HPDE6-E6E7 (cell line): ENCODE data around the gene POLR2J.
"Not testable (repeated sequence)": the region's sequence is repeated elsewhere in the genome, so short reads cannot be mapped to it uniquely, and the experiment has no call there.

Source experiments
- DNase-seq: peaks from one replicate; pipeline ENCODE4 v3.0.0; 2011; ENCODE audit warnings: missing footprints; ENCODE audit errors: extremely low spot score

Gene POLR2J

GRCh38 chr7:102478314-102479208 is at the start of gene POLR2J:
TSS of gene POLR2J (minus strand) at chr7:102478922. CDS start at chr7:102478860, 62 bp downstream.
- not testable (repeated sequence) for DNase-seq

DNA sequence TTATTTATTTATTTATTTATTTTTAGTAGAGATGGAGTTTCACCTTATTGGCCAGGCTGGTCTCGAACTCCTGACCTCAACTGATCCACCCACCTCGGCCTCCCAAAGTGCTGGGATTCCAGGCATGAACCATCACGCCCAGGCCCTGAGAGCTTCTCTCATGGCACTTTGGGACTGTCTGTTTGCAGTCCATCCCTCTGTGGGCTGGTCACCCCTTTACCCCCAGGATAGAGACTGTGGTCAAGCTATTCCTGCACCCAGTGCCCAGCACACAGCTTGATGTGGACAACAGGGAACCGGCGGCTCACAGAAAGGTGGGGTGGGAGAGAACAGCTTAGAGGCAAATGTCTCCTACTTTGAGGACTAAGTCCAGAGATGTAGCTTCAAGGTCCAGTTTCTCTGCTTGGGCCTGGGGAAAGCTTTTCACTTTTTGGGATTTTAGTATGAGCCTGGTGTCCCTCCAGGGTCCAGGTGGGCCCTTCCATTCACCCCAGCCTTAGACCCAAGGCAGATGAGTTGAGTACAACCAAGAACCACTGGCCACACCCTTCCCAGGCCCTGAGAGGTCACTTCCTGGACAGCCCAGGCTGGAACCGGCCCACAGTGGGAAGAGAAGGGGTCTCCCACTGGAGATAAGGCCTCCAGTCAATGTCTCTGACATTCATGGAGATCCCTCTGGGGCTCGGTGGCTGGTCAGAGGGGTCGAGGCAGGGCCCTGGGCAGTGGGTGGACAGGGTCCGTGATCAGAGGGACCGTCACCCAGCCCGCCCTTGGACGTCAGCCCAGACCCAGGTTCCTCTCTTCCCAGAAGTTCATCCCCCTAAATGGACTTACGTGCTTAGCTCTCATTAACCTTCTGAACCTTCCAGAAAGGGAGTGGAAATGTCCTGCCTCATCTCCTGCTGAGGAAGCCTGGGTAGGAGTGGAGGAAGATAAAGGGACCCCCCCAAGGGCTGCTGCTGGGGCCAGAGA is 49.4 kb upstream of the POLR2J start:
- DNase-seq = not testable (repeated sequence)

DNA sequence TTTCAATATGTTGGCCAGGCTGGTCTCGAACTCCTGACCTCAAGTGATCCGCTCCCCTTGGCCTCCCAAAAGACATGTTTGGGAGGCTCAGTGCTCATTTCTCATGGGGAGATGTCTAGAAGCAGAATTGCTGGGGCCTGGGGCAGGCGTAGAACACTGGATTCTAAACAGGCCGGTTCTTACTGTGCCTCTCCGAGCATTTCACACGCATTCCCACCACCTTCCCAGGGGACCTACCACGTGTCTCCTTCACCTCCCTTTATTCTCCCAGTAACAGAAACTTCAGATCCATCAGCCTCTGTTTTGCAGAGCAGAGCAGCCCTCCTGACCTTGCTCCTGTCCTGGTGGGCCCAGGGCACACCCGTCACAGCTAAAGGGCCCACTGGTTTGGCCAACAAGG is 48.5 kb upstream of the POLR2J start:
- DNase-seq = not testable (repeated sequence)

DNA sequence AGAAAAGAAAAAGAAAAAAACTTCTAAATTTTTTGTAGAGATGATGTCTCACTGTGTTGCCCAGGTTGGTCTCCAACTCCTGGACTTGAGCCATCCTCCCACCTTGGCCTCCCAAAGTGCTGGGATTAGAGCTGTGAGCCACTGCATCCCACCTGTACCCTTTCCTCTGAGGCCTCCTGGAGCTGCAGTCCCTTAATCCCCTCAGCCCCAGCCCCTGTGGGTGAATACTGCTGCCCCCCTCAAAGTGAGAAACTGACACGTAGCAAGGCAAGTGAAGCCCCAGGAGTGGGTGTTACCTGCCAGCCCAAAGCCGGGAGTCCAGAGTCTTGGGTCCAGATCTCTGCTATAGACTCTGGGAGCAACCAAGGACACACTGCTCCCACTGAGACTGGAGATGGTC is 46.1 kb upstream of the POLR2J start:
- DNase-seq = not testable (repeated sequence)

- not testable (repeated sequence) for DNase-seq
Observed at GRCh38 chr7:102520797-102521196, 42.1 kb upstream of the POLR2J start.

GRCh38 chr7:102517550-102518147 is 38.9 kb upstream of the POLR2J start, which contains the start of gene RASA4B:
TSS of gene RASA4B (minus strand) at chr7:102517777. CDS start at chr7:102517710, 67 bp downstream.
- DNase-seq = not testable (repeated sequence)

- not testable (repeated sequence) for DNase-seq
Observed at GRCh38 chr7:102516951-102517350, 38.2 kb upstream of the POLR2J start.

DNA sequence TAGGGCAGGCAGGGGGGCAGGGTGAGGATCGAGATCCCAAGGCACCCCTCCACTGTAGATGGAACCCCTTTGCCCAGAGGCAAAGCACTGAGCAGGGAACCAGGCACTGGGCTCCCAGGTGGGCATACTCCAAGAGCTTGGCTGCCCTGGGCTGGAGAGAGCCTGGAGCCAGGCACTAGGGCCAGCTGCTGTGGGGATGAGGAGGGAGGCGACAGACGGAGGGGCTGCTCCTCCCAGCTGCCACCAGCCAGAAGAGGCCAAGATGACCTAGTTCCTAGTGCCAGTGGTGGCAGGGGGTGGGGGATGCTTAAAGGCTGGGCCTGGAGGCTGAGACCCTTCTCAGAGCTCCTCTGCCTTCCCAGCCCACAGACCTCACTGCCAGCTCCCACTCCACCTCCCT is 37.2 kb upstream of the POLR2J start:
- DNase-seq = not testable (repeated sequence)

DNA sequence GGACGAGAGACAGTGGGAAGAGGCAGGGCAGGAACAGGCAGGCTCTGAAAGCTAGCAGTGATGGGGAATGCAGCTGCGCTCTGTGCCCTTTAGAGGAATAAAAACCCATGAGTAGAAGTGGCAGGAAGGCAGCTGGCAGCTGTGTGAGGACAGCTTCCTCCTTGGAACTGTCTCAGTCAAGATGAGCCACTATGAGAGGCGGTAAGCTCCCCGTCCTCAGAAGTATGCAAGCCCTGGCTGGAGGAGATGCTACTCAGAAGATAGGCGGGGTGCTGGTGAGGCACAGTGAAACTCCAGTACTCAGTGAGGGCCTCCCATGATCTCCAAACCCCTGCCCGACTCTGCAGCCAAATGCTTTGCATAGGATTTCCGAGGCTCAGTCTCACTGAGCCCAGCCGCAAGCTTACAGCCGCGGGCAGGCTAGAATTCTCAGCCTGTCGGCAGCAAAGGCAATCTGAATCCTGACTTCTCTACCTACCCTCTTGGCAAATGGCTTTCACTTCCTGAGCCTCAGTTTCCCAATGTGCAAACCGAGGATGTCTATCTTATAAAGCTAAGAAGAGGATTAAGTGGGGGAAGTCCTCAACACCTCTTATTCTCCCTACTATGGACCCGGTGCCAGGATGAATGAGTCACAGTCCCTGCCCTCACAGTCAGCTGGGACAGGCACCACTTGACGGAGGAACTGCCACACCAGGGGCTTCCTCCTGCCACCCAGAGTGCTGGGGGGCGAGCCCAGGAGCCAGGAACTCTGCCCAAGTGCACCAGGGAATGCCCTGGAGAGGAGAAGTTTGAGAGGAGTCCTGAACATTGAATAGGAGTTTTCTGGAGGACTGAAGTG is 36.4 kb upstream of the POLR2J start:
- DNase-seq = not testable (repeated sequence)

GRCh38 chr7:102512642-102513221 is 34.0 kb upstream of the POLR2J start:
- not testable (repeated sequence) for DNase-seq

- not testable (repeated sequence) for DNase-seq
Observed at GRCh38 chr7:102511860-102512522, 33.3 kb upstream of the POLR2J start.

- not testable (repeated sequence) for DNase-seq
Observed at GRCh38 chr7:102510575-102510974, 31.9 kb upstream of the POLR2J start.

DNA sequence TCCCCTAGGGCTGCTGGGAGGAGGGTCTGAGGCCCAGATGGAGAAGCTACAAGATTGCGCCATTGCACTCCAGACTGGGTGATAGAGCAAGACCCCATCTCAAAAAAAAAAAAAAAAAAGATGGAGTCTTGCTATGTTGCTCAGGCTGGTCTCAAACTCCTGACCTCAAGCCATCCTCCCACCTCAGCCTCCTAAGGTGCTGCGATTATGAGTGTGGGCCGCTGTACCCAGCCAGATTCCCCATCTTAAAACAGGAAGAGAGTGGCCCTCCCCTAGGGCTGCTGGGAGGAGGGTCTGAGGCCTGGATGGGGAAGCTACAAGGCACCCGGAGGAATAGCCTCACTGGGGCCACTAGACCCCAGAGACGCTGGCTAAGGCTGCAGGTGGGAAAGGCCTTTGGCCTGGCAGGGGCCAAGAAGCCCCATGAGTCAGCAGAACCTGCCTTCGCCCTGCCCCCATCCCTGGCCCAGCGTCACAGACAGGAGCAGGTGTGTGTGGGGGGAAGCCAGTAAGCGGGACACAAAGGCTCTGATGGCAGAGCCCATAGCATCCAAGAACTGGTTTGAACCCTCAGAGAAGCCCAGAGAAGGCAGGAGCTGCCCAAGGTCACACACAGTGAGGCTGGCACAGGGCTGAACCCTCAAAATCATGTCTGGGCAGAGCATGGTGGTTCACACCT is 28.8 kb upstream of the POLR2J start:
- DNase-seq = not testable (repeated sequence)

GRCh38 chr7:102505298-102506185 is 26.8 kb upstream of the POLR2J start:
- DNase-seq = not testable (repeated sequence)

DNA sequence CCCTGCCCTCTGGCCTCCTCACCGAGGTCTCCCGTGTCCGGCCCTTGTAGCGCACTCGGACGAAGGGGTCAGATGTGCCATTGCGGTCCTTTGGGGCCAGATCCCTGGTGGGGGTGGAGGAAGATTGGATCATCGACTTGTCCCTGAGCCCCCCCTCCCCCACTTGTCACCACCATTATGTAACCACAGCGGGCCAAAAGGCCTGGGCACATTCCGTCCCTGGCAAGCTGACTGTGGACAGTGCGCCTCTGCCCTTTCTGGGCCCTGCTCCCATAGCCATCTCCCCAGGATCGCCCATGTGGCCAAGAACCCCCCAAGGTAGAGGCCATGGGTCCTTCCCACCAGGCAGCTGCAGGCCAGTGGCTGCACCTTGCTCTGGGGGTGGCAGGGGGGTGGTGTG is 24.4 kb upstream of the POLR2J start:
- not testable (repeated sequence) for DNase-seq

- not testable (repeated sequence) for DNase-seq
Observed at GRCh38 chr7:102498321-102498720, 19.6 kb upstream of the POLR2J start.

GRCh38 chr7:102497308-102497707 is 18.6 kb upstream of the POLR2J start:
- DNase-seq = not testable (repeated sequence)

- DNase-seq = not testable (repeated sequence)
Observed at GRCh38 chr7:102496861-102497260, 18.1 kb upstream of the POLR2J start.
